Hippocampal formation (tissue), 2 donors: Measurements from ENCODE around the gene TLE2.
A peak's percentile ranks its signal among the peaks of the same experiment; 100 is the strongest.
"Not testable (repeated sequence)": the region's sequence is repeated elsewhere in the genome, so short reads cannot be mapped to it uniquely, and the experiment has no call there.

Source experiments
- DNase-seq, 2 donors: peaks; one replicate each; lab custom pipeline; 2025; lab: John Stamatoyannopoulos, UW

The TLE2 gene

DNA sequence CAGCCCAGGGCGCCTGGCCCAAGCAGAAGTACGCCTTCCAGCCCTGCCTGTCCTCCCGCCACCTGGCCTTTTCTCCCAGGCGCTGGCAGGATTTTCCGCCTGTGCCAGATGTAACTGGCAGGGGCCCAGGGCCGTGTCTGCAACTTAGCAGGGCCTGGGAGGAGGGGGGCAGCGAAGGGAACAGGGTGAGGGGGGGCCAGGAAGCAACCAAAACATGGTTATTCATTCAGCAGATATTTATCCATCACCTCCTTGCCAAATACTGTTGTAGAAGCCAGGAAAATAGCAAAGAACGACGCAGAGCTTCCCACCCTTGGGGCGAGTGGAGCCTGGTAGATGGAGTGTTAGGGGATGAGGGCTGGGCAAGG lies 46.1 kb downstream of the TLE2 start:
- peak; percentile 1 to 25 for DNase-seq

DNA sequence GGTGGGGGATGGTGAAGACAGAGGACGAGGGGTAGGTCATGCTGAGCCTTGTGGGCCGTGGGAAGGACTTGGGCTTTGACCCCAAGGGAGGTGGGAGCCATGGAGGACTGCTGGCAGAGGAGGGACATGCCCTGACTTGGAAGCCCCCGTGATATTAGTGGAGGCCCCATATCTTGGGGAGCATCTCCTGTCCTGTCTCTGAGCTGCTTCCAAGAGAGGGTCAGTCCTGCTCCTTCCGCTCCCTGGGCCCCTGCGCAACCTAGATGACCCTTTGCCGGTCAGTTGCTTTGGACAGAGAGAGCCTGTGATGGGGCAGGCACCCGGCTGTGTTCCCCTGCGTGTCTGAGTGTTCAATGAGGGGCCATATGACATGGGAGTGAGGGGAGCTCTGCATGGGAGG lies 46.5 kb downstream of the TLE2 start:
- DNase-seq, result no peak

DNA sequence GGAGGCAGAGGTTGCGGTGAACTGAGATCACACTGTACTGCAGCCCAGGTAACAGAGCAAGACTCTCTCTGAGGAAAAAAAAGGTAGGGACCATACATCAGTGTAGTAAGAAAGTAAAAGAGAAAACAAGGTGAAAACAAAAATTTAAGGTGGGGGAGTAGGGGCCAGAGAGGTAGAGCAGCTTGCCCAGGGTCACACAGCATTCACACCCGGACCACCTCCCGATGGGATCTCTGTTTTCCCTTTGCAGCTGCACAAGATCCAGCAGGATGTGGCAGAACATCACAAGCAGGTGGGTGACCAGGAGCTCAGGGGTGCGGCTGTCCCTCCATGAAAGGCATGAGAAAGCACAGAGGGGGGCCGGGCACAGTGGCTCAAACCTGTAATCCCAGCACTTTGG lies 47.2 kb downstream of the TLE2 start:
- DNase-seq, result no peak

DNA sequence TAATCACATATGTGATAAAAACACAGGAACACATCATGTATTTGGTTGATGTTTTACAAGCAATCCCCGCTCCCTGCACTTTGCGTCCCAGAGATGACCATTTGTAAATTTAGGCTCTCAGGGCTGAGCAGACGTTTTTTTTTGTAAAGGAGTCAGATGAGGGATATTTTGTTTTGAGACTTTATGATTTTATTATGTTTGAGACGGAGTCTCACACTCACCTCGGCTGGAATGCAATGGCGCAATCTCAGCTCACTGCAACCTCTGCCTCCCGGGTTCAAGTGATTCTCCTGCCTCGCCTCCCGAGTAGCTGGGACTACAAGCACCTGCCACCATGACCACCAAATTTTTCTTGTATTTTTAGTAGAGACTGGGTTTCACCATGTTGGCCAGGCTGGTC lies 50.3 kb downstream of the TLE2 start:
- DNase-seq, result no peak

DNA sequence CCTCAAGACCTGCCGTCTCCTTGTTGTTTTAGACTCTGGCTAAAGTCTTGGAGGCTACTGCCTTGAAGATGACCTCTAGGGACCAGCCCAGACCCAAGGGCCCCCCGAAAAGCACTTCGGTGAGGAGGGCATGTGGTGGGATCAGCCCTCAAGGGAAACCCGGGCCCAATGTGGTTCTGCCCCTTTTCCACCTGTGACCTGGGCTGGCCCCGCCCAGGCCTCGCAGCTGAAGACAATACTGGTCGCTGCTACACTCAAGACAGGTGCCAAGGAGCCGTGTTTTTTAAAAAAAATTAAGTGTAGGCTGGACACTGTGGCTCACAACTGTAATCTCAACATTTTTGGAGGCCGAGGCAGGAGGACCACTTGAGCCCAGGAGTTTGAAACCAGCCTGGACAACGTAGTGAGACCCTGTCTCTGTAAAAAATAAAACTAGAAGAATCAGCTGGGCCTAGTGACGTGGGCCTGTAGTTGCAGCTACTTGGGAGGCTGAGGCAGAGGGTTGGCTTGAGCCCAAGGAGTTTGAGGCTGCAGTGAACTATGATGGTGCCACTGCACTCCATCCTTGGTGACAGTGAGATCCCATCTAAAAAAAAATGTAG lies 50.8 kb downstream of the TLE2 start:
- no peak for DNase-seq

DNA sequence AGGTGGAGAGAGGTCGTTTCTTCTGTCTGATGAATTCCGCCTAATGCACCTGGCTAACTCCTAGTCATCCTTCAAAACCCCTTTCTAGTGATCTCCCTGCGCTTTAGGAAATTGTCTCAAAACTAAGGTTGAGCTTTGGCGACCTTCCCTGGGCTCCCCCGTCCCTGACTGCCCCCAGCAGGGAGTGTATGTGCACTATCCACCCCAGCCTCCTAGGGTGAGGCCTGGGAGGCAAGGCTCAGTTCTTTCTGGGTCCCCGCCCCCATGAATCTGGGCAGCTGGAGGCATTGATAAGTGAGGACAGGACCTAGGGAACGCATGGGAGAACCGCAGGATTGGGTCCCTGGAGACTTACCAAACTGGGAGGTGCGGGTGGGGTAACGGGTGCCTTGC lies 51.3 kb downstream of the TLE2 start:
- DNase-seq, result no peak

DNA sequence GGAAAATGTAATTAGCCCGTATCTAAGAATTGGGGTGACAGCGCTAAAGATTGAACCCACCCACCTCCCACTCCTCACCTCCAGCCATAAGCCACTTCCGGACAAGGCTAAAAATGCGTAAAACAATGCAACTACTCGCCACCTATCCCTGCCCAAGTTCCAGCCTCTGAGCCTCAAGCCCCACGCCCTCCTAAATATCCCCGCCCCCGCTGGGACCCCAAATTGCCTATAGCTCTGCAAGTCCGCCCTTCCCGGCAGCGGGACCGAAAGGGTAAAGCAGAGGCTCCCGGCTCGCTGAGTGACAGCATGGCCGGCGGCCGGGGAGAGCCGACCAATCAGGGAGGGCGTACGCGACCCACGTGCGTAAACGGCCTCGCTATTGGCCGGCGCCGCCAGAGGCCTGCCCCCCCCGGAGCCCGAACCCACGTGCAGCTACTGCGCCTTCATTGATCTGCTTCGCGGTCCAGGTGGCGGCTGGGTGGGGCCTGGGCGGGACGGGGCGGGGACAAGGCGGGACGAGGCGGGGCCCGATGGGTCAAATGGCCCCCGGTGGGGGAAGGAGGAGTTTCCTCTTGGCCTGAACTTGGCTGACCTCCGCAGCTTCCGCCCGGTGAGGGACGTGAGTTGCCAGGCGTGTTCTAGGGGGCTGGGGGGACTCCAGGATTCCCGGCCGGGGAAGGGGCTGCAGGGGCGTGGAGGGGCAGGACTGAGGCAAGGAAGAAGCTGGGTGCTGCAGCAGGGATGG lies 51.9 kb downstream of the TLE2 start, which contains the start of gene TLE6:
TSS of gene TLE6 (plus strand) at position 564 of the 745 bp plus-strand sequence. CDS start 670 bp downstream, outside the sequence.
- peak; percentile 87 to 90 for DNase-seq

DNA sequence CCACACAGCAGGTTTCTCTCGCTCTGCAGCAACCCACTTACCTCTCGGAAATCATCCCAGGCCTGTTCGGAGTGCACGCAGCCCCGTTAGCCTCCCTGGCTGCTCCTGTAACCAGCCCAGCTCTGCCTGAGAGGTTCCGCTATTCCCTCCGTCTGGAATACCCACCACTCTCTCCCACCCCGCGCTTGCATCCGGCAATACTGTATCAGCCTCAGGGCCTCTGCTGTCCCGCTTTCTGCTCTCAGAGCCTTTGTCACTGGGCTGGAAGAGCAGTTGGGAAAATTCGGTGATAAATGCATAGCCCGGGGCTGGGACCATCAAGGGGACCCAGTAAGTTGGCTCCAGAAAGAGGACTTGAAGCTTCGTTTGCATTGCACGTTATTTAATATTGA lies 52.5 kb downstream of the TLE2 start:
- no peak for DNase-seq

DNA sequence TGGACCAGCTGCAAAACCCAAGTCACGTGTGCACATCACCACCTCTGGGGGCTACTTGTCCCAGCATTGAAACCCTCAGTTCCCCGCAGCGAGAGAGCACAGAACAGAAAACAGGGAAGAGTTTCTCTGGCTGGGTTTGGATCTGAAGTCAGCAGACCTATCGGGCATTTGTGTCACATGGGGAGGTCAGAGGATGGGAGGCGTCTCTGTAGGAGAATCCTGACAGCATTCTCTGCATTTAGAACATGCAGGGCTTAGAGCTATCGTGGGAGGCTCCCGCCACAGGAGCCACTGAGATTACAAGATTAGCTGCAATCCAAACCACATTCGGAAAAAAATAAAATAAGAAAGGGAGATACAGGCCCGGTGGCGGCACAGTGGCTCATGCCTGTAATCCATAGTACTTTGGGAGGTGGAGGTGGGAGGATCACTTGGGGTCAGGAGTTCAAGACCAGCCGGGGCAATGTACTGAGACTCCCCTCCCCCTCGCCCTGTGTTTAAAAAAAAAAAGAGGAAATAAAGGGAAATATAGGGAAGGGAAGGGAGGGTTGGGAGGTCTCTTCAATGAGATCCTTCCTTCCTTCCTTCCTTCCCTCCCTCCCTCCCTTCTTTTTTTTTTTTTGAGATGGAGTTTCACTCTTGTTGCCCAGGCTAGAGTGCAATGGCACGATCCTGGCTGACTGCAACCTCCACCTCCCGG lies 54.6 kb downstream of the TLE2 start:
- DNase-seq, result no peak

DNA sequence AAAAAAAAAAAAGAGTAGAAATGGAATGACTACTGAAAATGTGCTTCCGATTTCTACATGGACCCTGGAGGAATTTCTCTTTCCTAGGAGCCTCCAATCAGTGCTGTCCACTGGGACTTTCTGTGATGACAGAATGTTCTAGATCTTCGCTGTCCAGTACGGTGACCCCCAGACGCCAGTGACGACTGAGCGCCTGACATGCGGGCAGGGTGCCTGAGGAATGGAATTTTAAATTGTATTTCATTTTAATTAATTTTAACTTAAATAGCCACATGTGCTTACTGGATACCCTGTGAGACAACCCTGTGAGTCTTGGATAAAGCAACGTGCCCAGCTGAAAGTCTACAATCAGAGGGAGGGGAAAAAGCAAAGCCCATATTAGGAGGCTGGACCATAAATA lies 55.9 kb downstream of the TLE2 start:
- DNase-seq, result no peak

DNA sequence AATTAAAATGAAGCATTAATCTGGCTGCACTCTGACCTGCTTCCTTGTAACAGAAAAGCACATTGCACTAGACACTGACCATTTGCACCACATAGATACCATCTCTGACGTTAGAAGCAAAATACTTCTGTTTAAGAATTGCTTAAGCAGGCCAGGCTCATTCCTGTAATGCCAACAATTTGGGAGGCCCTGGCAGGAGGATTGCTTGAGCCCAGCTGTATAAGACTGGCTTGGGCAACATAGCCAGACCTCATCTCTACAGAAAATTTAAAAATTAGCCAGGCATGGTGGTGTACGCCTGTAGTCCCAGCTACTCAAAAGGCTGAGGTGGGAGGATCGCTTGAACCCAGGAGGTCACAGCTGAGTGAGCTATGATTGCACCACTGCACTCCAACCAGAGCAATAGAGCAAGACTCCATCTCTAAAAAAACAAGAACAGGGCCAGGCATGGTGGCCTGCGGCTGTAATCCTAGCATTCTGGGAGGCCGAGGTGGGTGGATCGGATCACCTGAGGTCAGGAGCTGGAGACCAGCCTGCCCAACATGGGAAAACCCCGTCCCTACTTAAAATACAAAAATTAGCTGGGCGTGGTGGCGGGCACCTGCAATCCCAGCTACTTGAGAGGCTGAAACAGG lies 58.8 kb downstream of the TLE2 start:
- no peak for DNase-seq

DNA sequence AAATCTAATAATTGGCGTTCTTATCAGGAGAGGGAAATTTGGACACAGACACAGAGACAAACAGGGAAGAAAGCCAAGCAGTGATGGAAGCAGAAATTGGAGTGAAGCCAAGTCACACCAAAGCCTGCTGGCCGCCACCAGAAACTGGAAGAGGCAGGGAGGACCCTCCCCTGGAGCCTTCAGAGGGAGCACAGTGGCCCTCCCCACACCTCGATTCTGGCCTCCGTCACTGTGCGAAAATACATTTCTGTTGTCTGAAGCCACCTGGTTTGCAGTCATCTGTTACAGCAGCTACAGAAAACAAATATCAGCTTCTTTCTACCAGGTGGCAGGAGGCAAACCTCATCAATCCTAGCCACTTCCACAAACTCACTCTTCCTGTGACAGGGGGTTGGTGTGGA lies 60.0 kb downstream of the TLE2 start:
- no peak for DNase-seq

DNA sequence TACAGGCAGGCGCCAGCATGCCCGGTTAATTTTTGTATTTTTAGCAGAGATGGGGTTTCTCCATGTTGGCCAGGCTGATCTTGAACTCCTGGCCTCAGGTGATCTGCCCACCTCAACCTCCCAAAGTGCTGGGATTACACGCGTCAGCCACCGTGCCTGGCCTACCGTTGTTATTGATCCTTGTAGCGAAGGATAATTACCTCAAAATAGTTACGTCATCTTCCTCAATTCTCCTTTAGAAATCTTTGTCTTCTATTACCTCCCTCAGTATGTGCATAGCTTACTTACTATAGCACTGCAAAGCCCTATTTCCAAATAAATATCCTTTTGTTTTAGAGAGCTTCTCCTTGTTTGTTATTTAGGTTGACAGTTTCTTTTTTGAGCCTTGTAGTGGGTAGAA lies 61.1 kb downstream of the TLE2 start:
- DNase-seq, result no peak

DNA sequence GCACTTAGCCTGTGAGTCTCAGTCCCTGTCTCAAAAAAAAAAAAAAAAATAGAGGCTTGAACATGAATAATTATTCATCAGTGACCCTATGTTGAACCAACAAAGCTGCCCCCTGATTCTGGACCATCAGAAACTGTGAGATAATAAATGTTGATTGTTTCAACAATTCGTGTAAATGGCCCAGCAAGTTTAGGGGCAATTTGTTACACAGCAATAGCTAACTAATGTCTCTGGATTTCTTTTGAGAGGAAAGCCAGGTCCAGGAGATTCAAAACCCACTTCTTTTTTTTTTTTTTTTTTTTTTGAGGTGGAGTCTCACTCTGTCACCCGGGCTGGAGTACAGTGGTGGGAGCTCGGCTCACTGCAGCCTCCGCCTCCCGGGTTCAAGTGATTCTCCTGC lies 64.2 kb downstream of the TLE2 start:
- DNase-seq, result no peak

DNA sequence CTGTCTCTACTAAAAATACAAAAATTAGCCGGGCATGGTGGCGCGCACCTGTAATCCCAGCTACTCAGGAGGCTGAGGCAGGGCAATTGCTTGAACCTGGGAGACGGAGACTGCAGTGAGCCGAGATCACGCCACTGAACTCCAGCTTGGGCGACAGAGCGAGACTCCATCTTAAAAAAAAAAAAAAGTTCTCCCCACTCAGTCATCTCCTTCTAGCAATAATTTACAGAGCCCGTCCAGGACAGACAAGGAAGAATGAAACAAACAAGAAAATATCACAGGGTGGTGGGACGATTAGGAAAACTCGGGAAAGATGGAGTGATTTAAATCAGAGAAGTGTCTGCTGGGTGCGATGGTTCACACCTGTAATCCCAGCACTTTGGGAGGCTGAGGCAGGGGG lies 65.4 kb downstream of the TLE2 start:
- DNase-seq, result not testable (repeated sequence)

DNA sequence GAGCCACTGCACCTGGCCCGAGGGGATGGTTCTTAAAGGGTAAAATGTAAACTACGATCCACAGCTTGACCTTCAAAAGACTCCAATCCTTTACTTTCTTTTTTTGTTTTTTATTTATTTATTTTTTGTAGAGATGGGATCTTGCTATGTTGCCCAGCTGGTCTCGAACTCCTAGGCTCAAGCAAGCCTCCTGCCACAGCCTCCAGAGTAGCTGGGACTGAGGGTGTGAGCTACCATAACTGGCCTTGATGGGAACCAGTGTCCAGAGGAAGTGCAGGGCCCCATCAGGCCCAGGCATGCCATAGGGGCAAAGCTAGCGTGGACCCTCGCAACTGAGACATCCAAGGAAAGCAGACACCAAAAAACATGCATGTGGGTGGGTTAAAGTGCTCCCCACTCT lies 66.0 kb downstream of the TLE2 start:
- no peak for DNase-seq

DNA sequence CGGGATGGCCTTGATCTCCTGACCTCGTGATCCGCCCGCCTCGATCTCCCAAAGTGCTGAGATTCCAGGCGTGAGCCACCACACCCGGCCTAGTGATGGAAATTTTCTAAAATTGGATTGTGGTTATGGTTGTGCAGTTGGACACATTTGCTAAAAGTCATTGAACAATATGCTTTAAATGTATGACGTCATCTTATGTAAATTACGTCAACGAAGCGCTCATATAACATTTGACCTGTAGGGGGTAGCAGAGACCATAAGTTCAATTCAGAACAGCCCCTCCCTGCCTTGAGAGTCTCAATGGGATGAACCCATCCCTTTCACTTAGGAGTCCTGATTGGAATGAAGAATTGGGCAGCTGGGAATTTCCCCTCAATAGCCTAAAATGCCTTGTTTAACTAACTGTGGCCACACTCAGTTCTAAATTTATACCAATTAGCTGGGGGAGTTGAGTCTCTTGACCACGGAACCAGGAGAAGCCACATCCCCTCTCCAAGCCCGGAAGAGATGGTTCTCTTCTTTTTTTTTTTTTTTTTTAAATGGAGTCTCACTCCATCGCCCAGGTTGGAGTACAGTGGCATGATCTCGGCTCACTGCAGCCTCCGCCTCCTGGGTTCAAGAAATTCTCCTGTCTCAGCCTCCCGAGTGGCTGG lies 66.9 kb downstream of the TLE2 start:
- DNase-seq, result peak; percentile 24 to 26

DNA sequence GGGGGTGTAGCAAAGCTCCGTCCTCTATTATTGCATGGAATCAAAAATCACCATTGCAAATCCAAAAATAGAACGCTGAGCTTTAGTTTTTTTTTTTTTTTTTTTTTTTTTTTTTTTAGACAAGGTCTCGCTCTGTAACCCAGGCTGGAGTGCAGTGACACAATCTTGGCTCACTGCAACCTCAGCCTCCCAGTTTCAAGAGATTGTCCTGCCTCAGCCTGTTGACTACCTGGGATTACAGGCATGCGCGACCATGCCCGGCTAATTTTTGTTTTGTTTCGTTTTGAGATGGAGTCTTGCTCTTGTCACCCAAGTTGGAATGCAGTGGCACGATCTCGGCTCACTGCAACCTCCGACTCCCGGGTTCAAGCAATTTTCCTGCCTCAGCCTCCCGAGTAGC lies 69.0 kb downstream of the TLE2 start:
- DNase-seq, result no peak

DNA sequence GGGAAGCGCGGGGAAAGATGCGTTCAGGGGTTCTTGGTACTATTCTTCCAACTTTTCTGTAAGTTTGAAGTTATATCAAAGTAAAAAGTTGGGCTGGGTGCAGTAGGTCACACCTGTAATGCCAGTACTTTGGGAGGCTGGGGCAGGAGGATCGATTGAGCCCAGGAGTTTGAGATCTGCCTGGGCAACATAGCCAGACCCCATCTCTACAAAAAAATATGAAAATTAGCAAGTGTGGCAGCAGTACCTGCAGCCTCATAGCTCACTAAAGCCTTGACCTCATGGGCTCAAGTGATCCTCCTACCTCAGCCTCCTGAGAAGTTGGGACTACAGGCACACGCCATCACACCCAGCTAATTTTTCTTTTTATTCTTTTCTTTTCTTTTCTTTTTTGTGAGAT lies 71.9 kb downstream of the TLE2 start:
- no peak for DNase-seq

DNA sequence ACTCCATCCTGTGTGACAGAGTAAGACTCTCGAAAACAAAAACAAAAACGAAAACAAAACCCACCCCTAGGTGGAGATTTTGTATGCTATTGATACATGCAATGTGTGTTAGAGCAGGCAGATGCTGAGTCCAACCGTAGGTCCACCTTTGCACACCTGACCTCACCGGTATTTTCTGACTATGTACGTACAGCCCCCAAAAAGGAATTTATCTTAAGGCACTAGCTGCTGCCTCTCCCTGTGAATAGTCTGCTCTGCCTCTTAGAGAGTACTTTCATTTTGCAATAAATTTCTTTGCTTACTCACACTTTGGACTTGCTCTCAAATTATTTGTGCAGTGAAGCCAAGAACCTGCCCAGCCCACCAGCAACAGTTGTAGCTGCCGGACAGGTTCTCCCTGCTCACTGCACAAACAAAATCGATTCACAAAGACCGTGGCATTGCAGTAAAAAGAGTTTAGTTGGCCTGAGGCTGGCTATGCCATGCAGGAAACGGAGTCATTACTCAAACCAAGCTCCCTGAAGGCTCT lies 76.1 kb downstream of the TLE2 start:
- DNase-seq, result no peak

DNA sequence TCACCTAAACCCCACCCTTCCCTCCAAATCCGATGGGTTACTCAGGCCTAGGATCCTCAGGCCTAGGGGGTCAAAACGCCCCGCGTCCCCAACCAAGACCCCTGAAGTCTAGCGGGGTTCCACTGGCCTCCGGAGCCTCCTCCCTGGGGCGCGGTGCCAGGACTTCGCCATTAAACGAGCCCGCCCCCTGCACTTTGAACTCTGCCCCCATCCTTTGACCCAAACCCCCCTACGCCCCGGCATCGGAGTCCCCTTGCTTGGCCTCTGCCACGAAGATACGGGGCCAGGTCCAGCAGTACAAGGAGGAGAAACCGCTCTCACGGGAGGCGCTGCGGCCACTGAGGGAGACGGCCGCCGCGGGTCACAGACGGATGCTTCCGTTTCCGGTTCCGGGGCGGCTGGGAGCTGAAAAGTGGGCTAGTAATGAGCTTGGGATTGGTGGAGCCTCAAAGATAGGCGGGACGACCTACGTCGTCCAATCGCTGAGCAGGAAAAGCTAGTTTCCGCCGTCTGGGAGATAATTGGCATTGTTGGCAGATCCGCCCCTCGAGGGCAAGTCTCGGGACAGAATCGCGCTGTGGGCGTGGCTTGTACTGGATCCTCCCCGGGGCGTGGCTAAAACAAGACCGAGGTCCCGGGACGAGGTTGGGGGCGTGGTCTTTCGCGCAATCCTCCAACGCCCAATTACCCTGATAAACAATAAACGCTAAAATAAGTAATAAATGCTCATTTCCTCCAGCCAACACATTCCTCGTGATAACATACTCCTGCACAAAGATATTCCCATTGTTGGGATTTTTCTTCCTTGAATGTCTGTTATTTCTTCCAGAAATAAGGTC lies 78.6 kb downstream of the TLE2 start:
- DNase-seq, result peak; percentile 98 to 100
